Effector memory CD8-positive, alpha-beta T cell (primary cell): Measurements from ENCODE around the gene NPAT.

ENCODE experiments used
- ATAC-seq: fragments of 150-1000 bp; cut with Tn5 transposase; replicated peaks from 2 replicates; pipeline ENCODE4 v1.10.0; 2021; ENCODE audit warnings: mild to moderate bottlenecking, moderate library complexity
- DNase-seq, 3 experiments: peaks; one replicate each; pipeline ENCODE4 v3.0.0; 2021
- H3K27ac Mint-ChIP-seq, 2 donors: one replicate each; pipeline ENCODE4 v1.8.0; 2022; ENCODE audit warnings: mild to moderate bottlenecking in 2 of 2, mixed read lengths in 2 of 2, moderate library complexity in 2 of 2
- H3K27me3 Mint-ChIP-seq, 2 donors: one replicate each; pipeline ENCODE4 v1.8.0; 2022; ENCODE audit warnings: mixed read lengths in 2 of 2
- H3K36me3 Mint-ChIP-seq: one replicate; pipeline ENCODE4 v1.8.0; 2022; ENCODE audit warnings: mild to moderate bottlenecking, moderate library complexity, mixed read lengths; ENCODE audit not compliant: insufficient read depth
- H3K4me1 Mint-ChIP-seq, 2 donors: one replicate each; pipeline ENCODE4 v1.8.0; 2022; ENCODE audit warnings: low read depth in 2 of 2, mixed read lengths in 2 of 2
- H3K4me3 Mint-ChIP-seq, 2 donors: one replicate each; pipeline ENCODE4 v1.8.0; 2022; ENCODE audit warnings: mild to moderate bottlenecking in 2 of 2, mixed read lengths in 2 of 2, moderate library complexity in 2 of 2
- H3K9me3 Mint-ChIP-seq, 2 donors: one replicate each; pipeline ENCODE4 v1.8.0; 2022; ENCODE audit warnings: mixed read lengths in 2 of 2
- total RNA-seq, 9 experiments: gene quantifications; one replicate each; lab custom pipeline; 2026; lab: John Stamatoyannopoulos, UW

Gene NPAT
- total RNA-seq: 78.6 to 224 (median 157) reads per million in 9 experiments

GRCh38 chr11:108222574-108223347 lies at the start of gene NPAT, which contains the start of gene ATM:
NPAT (minus strand) TSS chr11:108222638; CDS start chr11:108222536, 102 bp downstream.
ATM (plus strand) TSS chr11:108223067; CDS start chr11:108227625, 4,558 bp downstream.
- DNase-seq (peak; percentile 97 to 98 (median 97)), ATAC-seq (peak; percentile 78)
- Mint-ChIP-seq H3K36me3 (peaks cover 29% of the 10 kb centered on the region), H3K9me3 (no peaks in the 10 kb centered on the region), H3K4me3 (no peak within 1 kb of the TSS), H3K27ac (no peak within 1 kb of the TSS), H3K27me3 (no peaks in the 10 kb centered on the region), H3K4me1 (peaks cover 52 to 68% of the 10 kb centered on the region in 2 donors)

- H3K27ac Mint-ChIP-seq: peak overlapping the region; percentile 3 to 76
Observed at GRCh38 chr11:108269583-108269982, 47.1 kb upstream of the NPAT start.

GRCh38 chr11:108253176-108253575 lies 30.7 kb upstream of the NPAT start:
- Mint-ChIP-seq H3K4me1 (peaks cover 12 to 19% of the 10 kb centered on the region in 2 donors), H3K4me3 (no peak overlapping the region), H3K36me3 (peaks cover 95% of the 10 kb centered on the region), H3K9me3 (no peaks in the 10 kb centered on the region), H3K27me3 (no peaks in the 10 kb centered on the region), H3K27ac (peak overlapping the region in 1 of 2 donors; percentile 86)
- DNase-seq: no peak
- no peak for ATAC-seq

More at GRCh38 chr11:108269583-108269982, 47.1 kb upstream of the NPAT start:
- DNase-seq: no peak
- Mint-ChIP-seq H3K4me3 (no peak overlapping the region), H3K36me3 (peaks cover 60% of the 10 kb centered on the region), H3K27me3 (no peaks in the 10 kb centered on the region), H3K9me3 (peaks cover 0 to 2% of the 10 kb centered on the region in 2 donors), H3K4me1 (peaks cover 11 to 26% of the 10 kb centered on the region in 2 donors)
- no peak for ATAC-seq

- Mint-ChIP-seq H3K4me3 (no peak overlapping the region), H3K27me3 (no peaks in the 10 kb centered on the region), H3K27ac (peak overlapping the region; percentile 81 to 90), H3K36me3 (peaks cover 72% of the 10 kb centered on the region), H3K4me1 (peaks cover 23 to 37% of the 10 kb centered on the region in 2 donors), H3K9me3 (no peaks in the 10 kb centered on the region)
- DNase-seq (no peak), ATAC-seq (peak; percentile 75)
Observed at GRCh38 chr11:108246885-108247284, 24.4 kb upstream of the NPAT start.

GRCh38 chr11:108246308-108246707 lies 23.9 kb upstream of the NPAT start:
- H3K4me1 Mint-ChIP-seq: peaks cover 27 to 41% of the 10 kb centered on the region in 2 donors
- no peaks in the 10 kb centered on the region for H3K27me3 Mint-ChIP-seq
- ATAC-seq (no peak), DNase-seq (no peak)
- H3K27ac Mint-ChIP-seq: peak overlapping the region; percentile 81 to 90
- peaks cover 72% of the 10 kb centered on the region for H3K36me3 Mint-ChIP-seq
- H3K4me3 Mint-ChIP-seq: no peak overlapping the region
- no peaks in the 10 kb centered on the region for H3K9me3 Mint-ChIP-seq

- H3K4me3 Mint-ChIP-seq: peak overlapping the region in 1 of 2 donors; percentile 51
- peaks cover 47 to 66% of the 10 kb centered on the region in 2 donors for H3K4me1 Mint-ChIP-seq
- DNase-seq (no peak), ATAC-seq (no peak)
- no peaks in the 10 kb centered on the region for H3K9me3 Mint-ChIP-seq
- H3K36me3 Mint-ChIP-seq: peaks cover 56% of the 10 kb centered on the region
- peak overlapping the region; percentile 85 to 94 for H3K27ac Mint-ChIP-seq
- H3K27me3 Mint-ChIP-seq: no peaks in the 10 kb centered on the region
Observed at GRCh38 chr11:108242422-108242821, 20.0 kb upstream of the NPAT start.

GRCh38 chr11:108241330-108242037 lies 19.0 kb upstream of the NPAT start:
- peak overlapping the region; percentile 85 to 94 for H3K27ac Mint-ChIP-seq
- DNase-seq (no peak), ATAC-seq (peak; percentile 35)
- H3K36me3 Mint-ChIP-seq: peaks cover 55% of the 10 kb centered on the region
- H3K4me1 Mint-ChIP-seq: peaks cover 49 to 68% of the 10 kb centered on the region in 2 donors
- H3K9me3 Mint-ChIP-seq: no peaks in the 10 kb centered on the region
- peak overlapping the region; percentile 51 to 60 for H3K4me3 Mint-ChIP-seq
- H3K27me3 Mint-ChIP-seq: no peaks in the 10 kb centered on the region

- Mint-ChIP-seq H3K27ac (peak overlapping the region; percentile 73 to 88), H3K27me3 (no peaks in the 10 kb centered on the region), H3K4me1 (peaks cover 53 to 68% of the 10 kb centered on the region in 2 donors), H3K4me3 (peak overlapping the region; percentile 69 to 74), H3K9me3 (no peaks in the 10 kb centered on the region), H3K36me3 (peaks cover 58% of the 10 kb centered on the region)
- ATAC-seq (peak; percentile 24), DNase-seq (peak in 2 of 3 experiments; percentile 27 to 31)
Observed at GRCh38 chr11:108239076-108239475, 16.6 kb upstream of the NPAT start.

- H3K4me1 Mint-ChIP-seq: peaks cover 56 to 74% of the 10 kb centered on the region in 2 donors
- H3K27me3 Mint-ChIP-seq: no peaks in the 10 kb centered on the region
- no peaks in the 10 kb centered on the region for H3K9me3 Mint-ChIP-seq
- ATAC-seq (peak; percentile 67), DNase-seq (peak in 2 of 3 experiments; percentile 23 to 28)
- peak overlapping the region; percentile 71 to 72 for H3K4me3 Mint-ChIP-seq
- H3K36me3 Mint-ChIP-seq: peaks cover 70% of the 10 kb centered on the region
- H3K27ac Mint-ChIP-seq: peak overlapping the region; percentile 94
Observed at GRCh38 chr11:108237058-108237481, 14.6 kb upstream of the NPAT start.

GRCh38 chr11:108235633-108236032 lies 13.2 kb upstream of the NPAT start:
- DNase-seq (no peak), ATAC-seq (peak; percentile 6)
- no peaks in the 10 kb centered on the region for H3K27me3 Mint-ChIP-seq
- H3K4me3 Mint-ChIP-seq: peak overlapping the region; percentile 71 to 72
- no peaks in the 10 kb centered on the region for H3K9me3 Mint-ChIP-seq
- H3K27ac Mint-ChIP-seq: peak overlapping the region; percentile 94
- H3K36me3 Mint-ChIP-seq: peaks cover 70% of the 10 kb centered on the region
- H3K4me1 Mint-ChIP-seq: peaks cover 49 to 69% of the 10 kb centered on the region in 2 donors

GRCh38 chr11:108235192-108235591 lies 12.8 kb upstream of the NPAT start:
- H3K4me3 Mint-ChIP-seq: peak overlapping the region; percentile 71 to 72
- peaks cover 74% of the 10 kb centered on the region for H3K36me3 Mint-ChIP-seq
- ATAC-seq (no peak), DNase-seq (no peak)
- H3K4me1 Mint-ChIP-seq: peaks cover 49 to 65% of the 10 kb centered on the region in 2 donors
- peak overlapping the region; percentile 94 for H3K27ac Mint-ChIP-seq
- H3K27me3 Mint-ChIP-seq: no peaks in the 10 kb centered on the region
- no peaks in the 10 kb centered on the region for H3K9me3 Mint-ChIP-seq

GRCh38 chr11:108233277-108233945 lies 11.0 kb upstream of the NPAT start:
- DNase-seq: no peak
- peak overlapping the region; percentile 58 to 74 for H3K4me3 Mint-ChIP-seq
- ATAC-seq: no peak
- no peaks in the 10 kb centered on the region for H3K9me3 Mint-ChIP-seq
- H3K27ac Mint-ChIP-seq: peak overlapping the region; percentile 28 to 62
- H3K27me3 Mint-ChIP-seq: no peaks in the 10 kb centered on the region
- peaks cover 39 to 54% of the 10 kb centered on the region in 2 donors for H3K4me1 Mint-ChIP-seq
- H3K36me3 Mint-ChIP-seq: peaks cover 84% of the 10 kb centered on the region

GRCh38 chr11:108228251-108228650 lies 5.8 kb upstream of the NPAT start:
- H3K9me3 Mint-ChIP-seq: no peaks in the 10 kb centered on the region
- H3K27me3 Mint-ChIP-seq: no peaks in the 10 kb centered on the region
- peaks cover 34 to 46% of the 10 kb centered on the region in 2 donors for H3K4me1 Mint-ChIP-seq
- DNase-seq (no peak), ATAC-seq (no peak)
- peak overlapping the region; percentile 54 to 68 for H3K4me3 Mint-ChIP-seq
- peak overlapping the region; percentile 73 to 94 for H3K27ac Mint-ChIP-seq
- H3K36me3 Mint-ChIP-seq: peaks cover 82% of the 10 kb centered on the region
